K562 (cell line): ENCODE data around the gene CD109. TPM values are rescaled to one million over a fixed set of nuclear protein-coding genes. Genes with fewer than 3 reads are reported as not detected.
A peak's percentile ranks its signal among the peaks of the same experiment; 100 is the strongest.

Source experiments
- ATAC-seq: fragments of 200-7000 bp; cut with Tn5 transposase; 3 replicates; pipeline ENCODE4 v1.9.1; 2020; ENCODE audit warnings: moderate library complexity
- BruUV-seq: library from RNA; stranded (reverse); fragments of 400-500 nt; replicated peaks from 2 replicates; lab custom pipeline; 2021; lab: Mats Ljungman, UMichigan
- CTCF ChIA-PET: fragments of 300-600 bp; formaldehyde crosslinking; extraction: SDS; loops from one replicate; lab custom pipeline; 2021; ENCODE audit warnings: low intra/inter-chr PET ratio; lab: Yijun Ruan, JAX
- POLR2A ChIA-PET: fragments of 300-600, 350-650 bp; sonication (Branson Sonifier 250); formaldehyde crosslinking; extraction: SDS; loops from one replicate; lab custom pipeline; 2021; ENCODE audit warnings: antibody characterized with exemption, inconsistent platforms; lab: Yijun Ruan, JAX
- DNase-seq, 4 experiments: peaks; one replicate each; pipeline versions ENCODE4 v3.0.0 to v3.0.0-alpha.2; 2011 to 2018; ENCODE audit warnings: low spot score in 3 of 4, mixed read lengths in 3 of 4; ENCODE audit errors: extremely low read depth in 1 of 4
- FAIRE-seq: peaks from 2 replicates; lab custom pipeline; 2011; peaks lifted over from hg19 to GRCh38; lab: Jason Lieb, UNC
- H2AFZ ChIP-seq: 2 replicates; pipeline ENCODE4 v1.6.0; 2011; ENCODE audit warnings: low read depth, low read length, control low read depth, inconsistent platforms
- H3K27ac ChIP-seq: fragments of 200-600 bp; 3 replicates; pipeline ENCODE4 v1.8.0; 2011; ENCODE audit warnings: low read depth, mild to moderate bottlenecking, control low read depth, inconsistent platforms, low read length, moderate library complexity, mixed read lengths; ENCODE audit errors: extremely low read depth
- H3K27me3 ChIP-seq, 2 experiments: fragments of 300-600 bp in 1 of 2; 2 replicates in 1 of 2; 3 replicates in 1 of 2; pipeline versions ENCODE4 v1.6.0 to v1.8.0; 2011; ENCODE audit warnings: inconsistent platforms in 2 of 2, low read length in 2 of 2, mild to moderate bottlenecking in 1 of 2, mixed read lengths in 1 of 2, moderate library complexity in 1 of 2; ENCODE audit not compliant: control insufficient read depth in 2 of 2, insufficient read depth in 2 of 2
- H3K36me3 ChIP-seq: fragments of 300-600 bp; 3 replicates; pipeline ENCODE4 v1.8.0; 2011; ENCODE audit warnings: mild to moderate bottlenecking, low read length, inconsistent platforms; ENCODE audit not compliant: control insufficient read depth, insufficient read depth
- H3K4me1 ChIP-seq, 2 experiments: fragments of 200-600 bp in 1 of 2; replicated peaks in 1 of 2; 2 replicates in 1 of 2; 3 replicates in 1 of 2; pipeline versions ENCODE4 v1.5.1 to v1.8.0; 2011; ENCODE audit warnings: inconsistent platforms in 2 of 2, low read length in 2 of 2, mild to moderate bottlenecking in 1 of 2, mixed read lengths in 1 of 2, moderate library complexity in 1 of 2; ENCODE audit not compliant: control insufficient read depth in 2 of 2, insufficient read depth in 2 of 2
- H3K4me2 ChIP-seq: 2 replicates; pipeline ENCODE4 v1.6.1; 2011; ENCODE audit warnings: low read length, control low read depth, inconsistent platforms, mixed read lengths; ENCODE audit not compliant: insufficient read depth
- H3K4me3 ChIP-seq: fragments of 200-600 bp; sonication (generic), shearing (Covaris generic); 2 replicates; pipeline ENCODE4 v1.5.1; 2016; ENCODE audit warnings: control low read depth, inconsistent platforms
- H3K79me2 ChIP-seq: fragments of 200-600 bp; 3 replicates; pipeline ENCODE4 v1.8.0; 2011; ENCODE audit warnings: low read length, inconsistent platforms; ENCODE audit not compliant: control insufficient read depth, insufficient read depth
- H3K9ac ChIP-seq, 2 experiments: 2 replicates each; pipeline versions ENCODE4 v1.6.0 to v1.6.1; 2011; ENCODE audit warnings: low read depth in 2 of 2, low read length in 2 of 2, control low read depth in 1 of 2, inconsistent platforms in 1 of 2, mild to moderate bottlenecking in 1 of 2, mixed read lengths in 1 of 2; ENCODE audit not compliant: insufficient read depth in 1 of 2
- H3K9me1 ChIP-seq: one replicate; pipeline ENCODE4 v1.6.0; 2011; ENCODE audit warnings: inconsistent platforms, mild to moderate bottlenecking, low read length, moderate library complexity; ENCODE audit not compliant: control insufficient read depth, insufficient read depth
- H3K9me3 ChIP-seq: replicated peaks from 2 replicates; pipeline ENCODE4 v1.5.1; 2011; ENCODE audit warnings: low read depth, low read length, inconsistent platforms; ENCODE audit not compliant: control insufficient read depth, insufficient read depth
- H4K20me1 ChIP-seq: replicated peaks from 2 replicates; pipeline ENCODE4 v1.6.1; 2011; ENCODE audit warnings: low read length, inconsistent platforms, mixed read lengths; ENCODE audit not compliant: control insufficient read depth, insufficient read depth
- ATF7 ChIP-seq: fragments of 450-650 bp; IDR thresholded peaks from 2 replicates; pipeline ENCODE4 v1.7.1; 2014; ENCODE audit warnings: mild to moderate bottlenecking, moderate library complexity
- CEBPG ChIP-seq, 3 experiments: fragments of 200-800 bp in 1 of 3; sonication (Bioruptor generic) in 1 of 3; sonication (generic) in 1 of 3; formaldehyde crosslinking in 1 of 3; IDR thresholded peaks in 2 of 3; conservative IDR thresholded peaks in 1 of 3; 2 replicates each; pipeline versions ENCODE4 v1.6.1 to v1.8.0; 2016 to 2022; ENCODE audit warnings: missing compliant biosample characterization in 2 of 3, missing genetic modification characterization in 2 of 3, mild to moderate bottlenecking in 1 of 3, missing genetic modification reagents in 1 of 3
- MAFK ChIP-seq: IDR thresholded peaks from 2 replicates; pipeline ENCODE4 v1.6.1; 2011; ENCODE audit warnings: low read length, improper control_type of control experiment
- ZNF407 ChIP-seq: fragments of 450-650 bp; IDR thresholded peaks from 2 replicates; pipeline ENCODE4 v1.6.1; 2016; ENCODE audit warnings: low read depth
- whole genome bisulfite sequencing: fragments of 100-300 bp; shearing (Covaris generic); methylation state at CpG from one replicate; pipeline ENCODE4 v1.1.6; 2016; ENCODE audit warnings: low coverage, mixed read lengths; ENCODE audit not compliant: insufficient coverage; ENCODE audit errors: missing lambda C conversion rate; 5-methylcytosine and 5-hydroxymethylcytosine counted together
- in situ Hi-C: fragments of 300-500 bp; cut with MboI; formaldehyde crosslinking; loops from 4 replicates; pipeline ENCODE4 v1.15.0; 2018; ENCODE audit warnings: inconsistent platforms, mixed read lengths
- intact Hi-C: fragments of 100-400 bp; cut with micrococcal nuclease; formaldehyde crosslinking; loops from 2 replicates; pipeline ENCODE4 v1.14.2; 2022
- polyA plus RNA-seq, 8 experiments: library from polyadenylated mRNA; depleted of rRNA in 4 of 8; stranded (reverse) in 5 of 8; unstranded in 3 of 8; fragments of >200 nt; fragmentation: Nextera tagmentation in 2 of 8; fragmentation: Illumina TruSeq in 1 of 8; extraction: Ambion mirVana in 2 of 8; extraction: Trizol in 1 of 8; gene quantifications; 2 replicates each; pipeline versions ENCODE4 v1.2.1 to v1.2.3, GENCODE V29; 2011 to 2014; ENCODE audit warnings: inconsistent platforms in 1 of 8, missing spikeins in 1 of 8
- total RNA-seq, 7 experiments: library from RNA; depleted of rRNA in 6 of 7; stranded (reverse); fragments of >200 nt in 6 of 7; fragmentation: Illumina TruSeq in 2 of 7; extraction: Trizol in 2 of 7; gene quantifications; 2 replicates each; pipeline versions ENCODE4 v1.2.1 to v1.2.3, GENCODE V29; 2011 to 2021; ENCODE audit warnings: low replicate concordance in 1 of 7
- TF ChIP-seq, protein P1 (sequence below): fragments of 250-450 bp; sonication (Bioruptor Pico); IDR thresholded peaks from 2 replicates; pipeline ENCODE4 v1.8.0; 2022; ENCODE audit warnings: inconsistent platforms
- TF ChIP-seq, protein P2 (sequence below), 3 experiments: IDR thresholded peaks in 2 of 3; conservative IDR thresholded peaks in 1 of 3; 2 replicates each; pipeline ENCODE4 v1.5.1; 2011 to 2012; ENCODE audit warnings: low read length in 3 of 3, mild to moderate bottlenecking in 3 of 3, control low read depth in 2 of 3, improper control_type of control experiment in 1 of 3, inconsistent platforms in 1 of 3, low read depth in 1 of 3, mixed read lengths in 1 of 3, moderate library complexity in 1 of 3; ENCODE audit not compliant: insufficient read depth in 2 of 3

Gene CD109
- total and polyA plus RNA-seq, 9 of the 15 experiments (the other 6 are each of a cell fraction or from before 2014, with no cell fraction given): under 0.01 to 0.22 (median 0.11) TPM

GRCh38 chr6:73797861-73798260 lies 101.9 kb downstream of the CD109 start (continued):
- TF ChIP-seq, protein P1, sequence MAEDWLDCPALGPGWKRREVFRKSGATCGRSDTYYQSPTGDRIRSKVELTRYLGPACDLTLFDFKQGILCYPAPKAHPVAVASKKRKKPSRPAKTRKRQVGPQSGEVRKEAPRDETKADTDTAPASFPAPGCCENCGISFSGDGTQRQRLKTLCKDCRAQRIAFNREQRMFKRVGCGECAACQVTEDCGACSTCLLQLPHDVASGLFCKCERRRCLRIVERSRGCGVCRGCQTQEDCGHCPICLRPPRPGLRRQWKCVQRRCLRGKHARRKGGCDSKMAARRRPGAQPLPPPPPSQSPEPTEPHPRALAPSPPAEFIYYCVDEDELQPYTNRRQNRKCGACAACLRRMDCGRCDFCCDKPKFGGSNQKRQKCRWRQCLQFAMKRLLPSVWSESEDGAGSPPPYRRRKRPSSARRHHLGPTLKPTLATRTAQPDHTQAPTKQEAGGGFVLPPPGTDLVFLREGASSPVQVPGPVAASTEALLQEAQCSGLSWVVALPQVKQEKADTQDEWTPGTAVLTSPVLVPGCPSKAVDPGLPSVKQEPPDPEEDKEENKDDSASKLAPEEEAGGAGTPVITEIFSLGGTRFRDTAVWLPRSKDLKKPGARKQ (CRISPR knock-in tag): no peak

DNA sequence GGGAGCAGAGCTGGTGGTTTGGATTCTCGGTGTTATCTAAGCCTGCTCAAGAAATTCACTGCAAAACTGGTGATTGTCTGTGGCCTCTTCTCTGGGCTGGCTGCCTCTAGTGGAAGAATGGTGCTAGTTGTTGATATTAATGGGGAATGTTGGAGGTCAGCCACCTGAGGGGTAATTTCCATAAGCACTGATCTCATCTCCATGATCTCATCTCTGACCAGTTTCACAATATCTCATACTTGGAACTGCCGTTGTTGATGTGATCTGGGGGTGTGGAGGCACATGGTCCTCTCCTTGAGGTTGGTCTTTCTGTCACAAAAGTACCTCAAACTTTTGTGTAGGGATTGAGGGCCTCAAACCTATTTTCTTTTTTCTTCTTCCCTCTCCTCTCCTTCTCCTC lies 102.6 kb downstream of the CD109 start:
- Histone ChIP-seq H3K79me2 (no peaks in the 10 kb centered on the region), H3K4me1 (no peaks in the 10 kb centered on the region), H3K27me3 (no peaks in the 10 kb centered on the region), H3K9me1 (no peaks in the 10 kb centered on the region), H3K4me3 (no peak overlapping the region), H3K27ac (no peak overlapping the region), H4K20me1 (no peaks in the 10 kb centered on the region), H2AFZ (no peak overlapping the region), H3K36me3 (no peaks in the 10 kb centered on the region), H3K4me2 (no peak overlapping the region), H3K9me3 (no peaks in the 10 kb centered on the region), H3K9ac (no peak overlapping the region)
- BruUV-seq: no TSS peak
- ChIA-PET CTCF (no interaction called here), POLR2A (no interaction called here)
- intact Hi-C loops (no loop called here), in situ Hi-C loops (no loop called here)
- FAIRE-seq (no peak), DNase-seq (no peak), ATAC-seq (peak; percentile 62; the same call in 1 of the 3 replicates)
- 3% methylated on average over 2 of the region's 2 CpGs for WGBS
- TF ChIP-seq MAFK (no peak), CEBPG (CRISPR knock-in tag; IDR thresholded peaks at IDR 0.05) (no peak), CEBPG (tag; conservative IDR thresholded peaks at IDR 0.05 in 1 of 2, IDR thresholded peaks at IDR 0.05 in 1 of 2) (no peak), ATF7 (peak; percentile 22; the same call in 1 of the 2 replicates), ZNF407 (no peak)
- TF ChIP-seq, protein P2, sequence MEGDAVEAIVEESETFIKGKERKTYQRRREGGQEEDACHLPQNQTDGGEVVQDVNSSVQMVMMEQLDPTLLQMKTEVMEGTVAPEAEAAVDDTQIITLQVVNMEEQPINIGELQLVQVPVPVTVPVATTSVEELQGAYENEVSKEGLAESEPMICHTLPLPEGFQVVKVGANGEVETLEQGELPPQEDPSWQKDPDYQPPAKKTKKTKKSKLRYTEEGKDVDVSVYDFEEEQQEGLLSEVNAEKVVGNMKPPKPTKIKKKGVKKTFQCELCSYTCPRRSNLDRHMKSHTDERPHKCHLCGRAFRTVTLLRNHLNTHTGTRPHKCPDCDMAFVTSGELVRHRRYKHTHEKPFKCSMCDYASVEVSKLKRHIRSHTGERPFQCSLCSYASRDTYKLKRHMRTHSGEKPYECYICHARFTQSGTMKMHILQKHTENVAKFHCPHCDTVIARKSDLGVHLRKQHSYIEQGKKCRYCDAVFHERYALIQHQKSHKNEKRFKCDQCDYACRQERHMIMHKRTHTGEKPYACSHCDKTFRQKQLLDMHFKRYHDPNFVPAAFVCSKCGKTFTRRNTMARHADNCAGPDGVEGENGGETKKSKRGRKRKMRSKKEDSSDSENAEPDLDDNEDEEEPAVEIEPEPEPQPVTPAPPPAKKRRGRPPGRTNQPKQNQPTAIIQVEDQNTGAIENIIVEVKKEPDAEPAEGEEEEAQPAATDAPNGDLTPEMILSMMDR (IDR thresholded peaks at IDR 0.05 in 2 of 3, conservative IDR thresholded peaks at IDR 0.05 in 1 of 3; ENCODE audit: insufficient read depth in 2 of 3, low read depth in 1 of 3, low read length in 3 of 3): peak in 1 of 3 experiments; percentile 6; a peak in 2 of 6 replicates
